Keratinocyte (primary cell): ENCODE data around the gene KCNK17. TPM values are rescaled to one million over a fixed set of nuclear protein-coding genes. Genes with fewer than 3 reads are reported as not detected.

Source experiments
- DNase-seq: peaks from one replicate; pipeline ENCODE4 v3.0.0-alpha.2; 2011; ENCODE audit warnings: low read depth, missing footprints, low spot score
- FAIRE-seq: peaks from 2 replicates; lab custom pipeline; 2011; peaks lifted over from hg19 to GRCh38; lab: Jason Lieb, UNC
- H2AFZ ChIP-seq: 2 replicates; pipeline ENCODE4 v1.6.0; 2012; ENCODE audit warnings: low read length, control low read depth, inconsistent platforms; ENCODE audit not compliant: control insufficient read depth
- H3K27ac ChIP-seq: 2 replicates; pipeline ENCODE4 v1.5.1; 2011; ENCODE audit warnings: low read length; ENCODE audit not compliant: control insufficient read depth, insufficient read depth
- H3K27me3 ChIP-seq: 3 replicates; pipeline ENCODE4 v1.6.0; 2011; ENCODE audit warnings: low read length; ENCODE audit not compliant: control insufficient read depth, insufficient read depth; ENCODE audit errors: extremely low read depth
- H3K36me3 ChIP-seq, 2 experiments: 2 replicates in 1 of 2; 3 replicates in 1 of 2; pipeline ENCODE4 v1.5.1; 2011; ENCODE audit warnings: low read length in 2 of 2, mild to moderate bottlenecking in 1 of 2; ENCODE audit not compliant: control insufficient read depth in 2 of 2, insufficient read depth in 2 of 2; ENCODE audit errors: extremely low read depth in 1 of 2
- H3K4me1 ChIP-seq: 3 replicates; pipeline ENCODE4 v1.5.1; 2011; ENCODE audit warnings: low read length; ENCODE audit not compliant: control insufficient read depth, insufficient read depth; ENCODE audit errors: extremely low read depth
- H3K4me2 ChIP-seq: 3 replicates; pipeline ENCODE4 v1.6.0; 2011; ENCODE audit warnings: low read depth, low read length; ENCODE audit not compliant: control insufficient read depth, insufficient read depth; ENCODE audit errors: extremely low read depth
- H3K4me3 ChIP-seq, 3 experiments: fragments of 200-600 bp in 1 of 3; sonication (generic) in 1 of 3; 2 replicates in 2 of 3; 3 replicates in 1 of 3; pipeline ENCODE4 v1.5.1; 2011 to 2016; ENCODE audit warnings: low read length in 3 of 3, mild to moderate bottlenecking in 3 of 3, control low read depth in 2 of 3, inconsistent platforms in 1 of 3, low read depth in 1 of 3, mixed read lengths in 1 of 3, mixed run types in 1 of 3, moderate library complexity in 1 of 3; ENCODE audit not compliant: control insufficient read depth in 2 of 3, insufficient read depth in 2 of 3; ENCODE audit errors: extremely low read depth in 1 of 3
- H3K79me2 ChIP-seq: 2 replicates; pipeline ENCODE4 v1.6.0; 2012; ENCODE audit warnings: low read length; ENCODE audit not compliant: control insufficient read depth, insufficient read depth
- H3K9ac ChIP-seq: 3 replicates; pipeline ENCODE4 v1.6.0; 2011; ENCODE audit warnings: low read length; ENCODE audit not compliant: control insufficient read depth, insufficient read depth; ENCODE audit errors: extremely low read depth
- H3K9me1 ChIP-seq: 3 replicates; pipeline ENCODE4 v1.6.0; 2011; ENCODE audit warnings: low read length; ENCODE audit not compliant: control insufficient read depth, insufficient read depth; ENCODE audit errors: extremely low read depth
- H3K9me3 ChIP-seq: 2 replicates; pipeline ENCODE4 v1.5.1; 2012; ENCODE audit warnings: low read depth, low read length; ENCODE audit not compliant: control insufficient read depth
- H4K20me1 ChIP-seq: 3 replicates; pipeline ENCODE4 v1.6.0; 2011; ENCODE audit warnings: low read length; ENCODE audit not compliant: control insufficient read depth, insufficient read depth; ENCODE audit errors: extremely low read depth
- CTCF ChIP-seq, 3 experiments: IDR thresholded peaks in 1 of 3; conservative IDR thresholded peaks in 1 of 3; optimal IDR thresholded peaks in 1 of 3; 2 replicates in 2 of 3; 3 replicates in 1 of 3; pipeline versions ENCODE3 to v1.5.1; 2011; ENCODE audit warnings: low read length in 3 of 3, mild to moderate bottlenecking in 3 of 3, moderate library complexity in 2 of 3, control low read depth in 1 of 3, inconsistent platforms in 1 of 3; ENCODE audit not compliant: insufficient read depth in 2 of 3; ENCODE audit errors: extremely low read depth in 1 of 3
- EZH2 ChIP-seq: IDR thresholded peaks from one replicate; pipeline ENCODE4 v1.6.1; 2012; ENCODE audit warnings: inconsistent platforms, mild to moderate bottlenecking, low read length, moderate library complexity
- dilution Hi-C: fragments of 300-500 bp; cut with MboI; formaldehyde crosslinking; loops from one replicate; pipeline ENCODE4 v1.7.0; 2020; ENCODE audit warnings: low sequenced_read_pairs; ENCODE audit not compliant: extremely low pct_ligation_motif_present
- polyA plus RNA-seq, 5 experiments: library from polyadenylated mRNA; depleted of rRNA in 3 of 5; stranded (reverse) in 3 of 5; stranded (forward) in 1 of 5; unstranded in 1 of 5; fragments of >200 nt; gene quantifications; 1 replicate in 1 of 5; 2 replicates in 3 of 5; 3 replicates in 1 of 5; pipeline versions ENCODE4 v1.2.1 to v1.2.3, GENCODE V29; 2011 to 2012; ENCODE audit warnings: missing spikeins in 2 of 5, low read depth in 1 of 5, low replicate concordance in 1 of 5

KCNK17 gene
- polyA plus RNA-seq, 1 donor (not counting 4 experiments of a cell fraction or from before 2014, with no cell fraction given): not detected

GRCh38 chr6:39347206-39347605 is 33.0 kb upstream of the KCNK17 start:
- Histone ChIP-seq H4K20me1 (no peaks in the 10 kb centered on the region), H3K79me2 (no peaks in the 10 kb centered on the region), H3K4me2 (no peak overlapping the region), H3K4me3 (no peak overlapping the region), H3K9ac (no peak overlapping the region), H3K36me3 (no peaks in the 10 kb centered on the region), H3K27ac (no peak overlapping the region), H3K4me1 (no peaks in the 10 kb centered on the region), H3K9me3 (no peaks in the 10 kb centered on the region), H3K9me1 (no peaks in the 10 kb centered on the region), H3K27me3 (no peaks in the 10 kb centered on the region), H2AFZ (no peak overlapping the region)
- TF ChIP-seq CTCF (optimal IDR thresholded peaks at IDR 0.05 in 1 of 3, IDR thresholded peaks at IDR 0.05 in 1 of 3, conservative IDR thresholded peaks at IDR 0.05 in 1 of 3; ENCODE audit: extremely low read depth in 1 of 3, insufficient read depth in 2 of 3, low read length in 3 of 3) (no peak), EZH2 (no peak)
- FAIRE-seq: no peak
- no peak for DNase-seq
- dilution Hi-C loops: no loop called here

GRCh38 chr6:39344821-39345280 is 30.6 kb upstream of the KCNK17 start:
- H4K20me1 ChIP-seq: no peaks in the 10 kb centered on the region
- TF ChIP-seq EZH2 (no peak), CTCF (optimal IDR thresholded peaks at IDR 0.05 in 1 of 3, IDR thresholded peaks at IDR 0.05 in 1 of 3, conservative IDR thresholded peaks at IDR 0.05 in 1 of 3; ENCODE audit: extremely low read depth in 1 of 3, insufficient read depth in 2 of 3, low read length in 3 of 3) (no peak)
- dilution Hi-C loops: no loop called here
- FAIRE-seq (no peak), DNase-seq (no peak)
- H3K27ac ChIP-seq: no peak overlapping the region
- no peak overlapping the region for H3K4me3 ChIP-seq
- no peaks in the 10 kb centered on the region for H3K27me3 ChIP-seq
- H3K4me2 ChIP-seq: no peak overlapping the region
- H3K36me3 ChIP-seq: no peaks in the 10 kb centered on the region
- no peaks in the 10 kb centered on the region for H3K4me1 ChIP-seq
- no peaks in the 10 kb centered on the region for H3K9me3 ChIP-seq
- no peaks in the 10 kb centered on the region for H3K79me2 ChIP-seq
- no peak overlapping the region for H2AFZ ChIP-seq
- H3K9ac ChIP-seq: no peak overlapping the region
- H3K9me1 ChIP-seq: no peaks in the 10 kb centered on the region
